GM18519 (cell line): Measurements from ENCODE around the gene ABCA7.

Source experiments
- ATAC-seq: cut with Tn5 transposase; IDR thresholded peaks from one replicate; pipeline ENCODE4 v1.9.1; 2021; ENCODE audit warnings: mild to moderate bottlenecking, moderate library complexity; ENCODE audit not compliant: unreplicated experiment, low FRiP score

ABCA7 gene

GRCh38 chr19:1001538-1002166 is 38.3 kb upstream of the ABCA7 start:
- ATAC-seq, result no peak

GRCh38 chr19:1002600-1002999 is 37.3 kb upstream of the ABCA7 start:
- no peak for ATAC-seq

GRCh38 chr19:1003283-1003682 is 36.6 kb upstream of the ABCA7 start:
- no peak for ATAC-seq

- ATAC-seq, result no peak
These were observed 35.6 kb upstream of the ABCA7 start for GRCh38 chr19:1004204-1004802.

GRCh38 chr19:1004803-1005664 is 34.9 kb upstream of the ABCA7 start:
- ATAC-seq, result no peak

GRCh38 chr19:1006711-1007398 is 33.1 kb upstream of the ABCA7 start:
- ATAC-seq, result no peak

- no peak for ATAC-seq
These were observed 32.3 kb upstream of the ABCA7 start for GRCh38 chr19:1007399-1008251.

GRCh38 chr19:1008268-1009040 is 31.5 kb upstream of the ABCA7 start:
- no peak for ATAC-seq

GRCh38 chr19:1009041-1009980 is 30.6 kb upstream of the ABCA7 start:
- no peak for ATAC-seq

GRCh38 chr19:1009981-1010538 is 29.8 kb upstream of the ABCA7 start:
- no peak for ATAC-seq

- no peak for ATAC-seq
These were observed 29.1 kb upstream of the ABCA7 start for GRCh38 chr19:1010586-1011510.

- no peak for ATAC-seq
These were observed 28.0 kb upstream of the ABCA7 start for GRCh38 chr19:1011831-1012333.

GRCh38 chr19:1012334-1012733 is 27.6 kb upstream of the ABCA7 start:
- ATAC-seq, result no peak

- ATAC-seq, result no peak
These were observed 26.7 kb upstream of the ABCA7 start for GRCh38 chr19:1013218-1013617.

- ATAC-seq, result no peak
These were observed 25.5 kb upstream of the ABCA7 start for GRCh38 chr19:1014161-1015060.
